WI38 (cell line): ENCODE results near the gene SLC22A16.
"Not testable (repeated sequence)": the region's sequence is repeated elsewhere in the genome, so short reads cannot be mapped to it uniquely, and the experiment has no call there.

Source experiments
- H3K4me3 ChIP-seq: 2 replicates; pipeline ENCODE4 v1.5.1; 2011; ENCODE audit warnings: low read depth, mild to moderate bottlenecking, control low read depth, low read length
- CTCF ChIP-seq: IDR thresholded peaks from 2 replicates; pipeline ENCODE4 v1.5.1; 2012; ENCODE audit warnings: low read depth, mild to moderate bottlenecking, control low read depth, low read length

The SLC22A16 gene

DNA sequence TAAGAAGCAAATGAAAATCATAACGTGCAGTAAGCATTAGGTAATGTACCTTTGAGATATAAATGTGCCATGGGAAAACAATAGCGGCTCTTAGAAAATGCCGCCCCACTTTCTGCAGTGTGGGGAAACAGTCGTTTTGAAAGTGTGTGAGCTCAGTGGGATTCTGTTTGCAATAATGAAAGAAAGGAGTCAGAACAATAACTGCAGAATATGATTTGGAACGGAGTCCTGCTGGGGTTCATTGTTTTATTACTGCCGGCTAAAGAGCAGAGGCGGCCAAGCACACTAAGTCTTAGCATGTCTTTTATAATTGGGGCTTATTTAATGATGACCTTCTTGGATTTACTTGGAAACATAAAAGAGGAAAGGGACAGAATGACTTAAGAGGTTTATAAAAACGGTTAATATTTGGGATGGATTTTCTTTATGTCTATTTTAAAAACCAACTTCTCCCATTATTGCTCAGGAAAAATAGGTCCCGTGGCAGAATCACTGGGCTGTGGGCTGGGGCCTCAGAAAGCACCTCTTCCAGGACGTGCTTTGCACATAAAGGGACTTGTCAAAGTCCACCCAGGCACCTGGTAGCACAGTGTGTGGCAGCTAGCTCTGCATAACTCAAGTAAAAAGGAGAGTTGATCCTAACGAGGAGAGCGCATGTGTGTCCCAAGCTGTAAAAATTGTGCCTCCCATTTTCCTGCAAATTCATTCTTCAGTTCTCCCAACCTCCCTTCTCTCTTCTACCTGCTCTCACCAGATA is 44.0 kb upstream of the SLC22A16 start:
- TF ChIP-seq CTCF, result no peak
- no peak overlapping the region for H3K4me3 ChIP-seq

- 0 out of 2 replicates have a peak, but pooled peaks have one; percentile 0 for TF ChIP-seq CTCF
- no peak overlapping the region for H3K4me3 ChIP-seq
Observed at GRCh38 chr6:110517601-110518281, 41.3 kb upstream of the SLC22A16 start.

DNA sequence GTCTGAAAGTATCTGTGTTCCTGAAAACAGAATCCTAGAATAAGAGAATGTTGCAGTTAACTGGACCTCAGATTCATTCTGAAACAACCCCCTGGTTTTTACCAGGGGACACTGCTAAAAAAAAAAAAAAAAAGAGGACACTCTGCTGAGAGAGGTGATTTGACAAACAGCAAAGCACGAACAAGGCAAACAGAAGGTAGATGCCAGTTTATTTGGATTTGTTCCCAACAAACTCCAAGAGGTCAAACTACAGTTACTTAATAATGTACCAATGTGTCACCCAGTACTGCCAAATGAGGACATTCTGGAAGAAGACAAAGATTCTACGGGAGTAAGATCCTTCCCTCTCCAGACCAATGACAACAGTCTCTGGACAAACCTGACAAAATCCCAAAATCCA is 40.6 kb upstream of the SLC22A16 start:
- no peak for TF ChIP-seq CTCF
- H3K4me3 ChIP-seq, result no peak overlapping the region

GRCh38 chr6:110514818-110515217 is 38.4 kb upstream of the SLC22A16 start:
- no peak for TF ChIP-seq CTCF
- no peak overlapping the region for H3K4me3 ChIP-seq

GRCh38 chr6:110512991-110513390 is 36.6 kb upstream of the SLC22A16 start:
- no peak overlapping the region for H3K4me3 ChIP-seq
- no peak for TF ChIP-seq CTCF

DNA sequence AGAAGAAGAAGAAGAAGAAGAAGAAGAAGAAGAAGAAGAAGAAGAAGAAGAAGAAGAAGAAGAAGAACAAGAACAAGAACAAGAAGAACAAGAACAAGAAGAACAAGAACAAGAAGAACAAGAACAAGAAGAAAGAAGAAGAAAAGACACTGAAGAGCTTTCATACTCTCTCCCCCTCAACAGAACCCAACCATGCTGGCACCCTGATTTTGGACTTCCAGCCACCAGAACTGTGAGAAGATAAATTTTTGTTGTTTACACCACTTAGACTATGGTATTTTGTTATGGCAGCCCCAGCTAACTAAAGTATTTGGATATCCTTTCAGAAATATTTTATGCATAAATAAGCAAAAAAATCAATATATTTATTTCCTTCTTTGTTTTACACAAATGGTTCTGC is 36.1 kb upstream of the SLC22A16 start:
- not testable (repeated sequence) for H3K4me3 ChIP-seq

DNA sequence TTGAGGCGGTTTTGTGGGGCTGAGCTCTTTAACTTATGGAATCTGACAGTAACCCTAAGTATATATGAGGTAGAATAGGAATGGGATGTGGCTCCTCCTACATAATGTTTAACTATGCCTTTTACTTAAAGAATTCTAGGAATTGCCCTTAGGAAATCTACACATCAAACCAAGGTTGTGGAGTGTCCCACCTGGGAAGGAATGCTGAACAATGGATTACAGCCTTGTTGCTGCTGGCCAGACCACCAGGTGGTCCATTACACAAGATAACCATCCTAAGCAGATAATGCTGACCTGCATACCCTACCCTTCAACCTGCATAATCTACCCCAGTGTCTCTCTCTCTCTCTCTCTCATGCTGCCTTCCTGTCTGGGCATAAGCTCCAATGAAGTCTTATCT is 35.0 kb upstream of the SLC22A16 start:
- H3K4me3 ChIP-seq, result no peak overlapping the region

More for the DNA sequence above, 35.0 kb upstream of the SLC22A16 start:
- no peak for TF ChIP-seq CTCF
